ENCODE data around the gene TNFSF12. TPM values are rescaled to one million over a fixed set of nuclear protein-coding genes. Genes with fewer than 3 reads are reported as not detected.

Gene TNFSF12
- polyA plus RNA-seq, 2 of the 4 experiments (the other 2 are of a cell fraction): 9.9 to 11.9 TPM

GRCh38 chr17:7562208-7562605, 13.3 kb downstream of the TNFSF12 start:
- Histone ChIP-seq H3K4me2 (peak overlapping the region; percentile 89), H3K4me3 (peak overlapping the region; percentile 77), H3K9me3 (no peaks in the 10 kb centered on the region), H3K27ac (peak overlapping the region; percentile 90 to 97), H3K4me1 (peaks cover 45% of the 10 kb centered on the region)
- POLR2A ChIA-PET: interaction anchor here (1.2 to 2.8 kb wide), 2 partner anchors 21 to 77 kb away, joined by 5 to 33 read pairs; partner anchors contain the start of genes MPDU1 and POLR2A
- TF ChIP-seq CHD2 (IDR thresholded peaks at IDR 0.05; ENCODE audit: low read length, partially characterized antibody): no peak
- TF ChIP-seq, protein P1, sequence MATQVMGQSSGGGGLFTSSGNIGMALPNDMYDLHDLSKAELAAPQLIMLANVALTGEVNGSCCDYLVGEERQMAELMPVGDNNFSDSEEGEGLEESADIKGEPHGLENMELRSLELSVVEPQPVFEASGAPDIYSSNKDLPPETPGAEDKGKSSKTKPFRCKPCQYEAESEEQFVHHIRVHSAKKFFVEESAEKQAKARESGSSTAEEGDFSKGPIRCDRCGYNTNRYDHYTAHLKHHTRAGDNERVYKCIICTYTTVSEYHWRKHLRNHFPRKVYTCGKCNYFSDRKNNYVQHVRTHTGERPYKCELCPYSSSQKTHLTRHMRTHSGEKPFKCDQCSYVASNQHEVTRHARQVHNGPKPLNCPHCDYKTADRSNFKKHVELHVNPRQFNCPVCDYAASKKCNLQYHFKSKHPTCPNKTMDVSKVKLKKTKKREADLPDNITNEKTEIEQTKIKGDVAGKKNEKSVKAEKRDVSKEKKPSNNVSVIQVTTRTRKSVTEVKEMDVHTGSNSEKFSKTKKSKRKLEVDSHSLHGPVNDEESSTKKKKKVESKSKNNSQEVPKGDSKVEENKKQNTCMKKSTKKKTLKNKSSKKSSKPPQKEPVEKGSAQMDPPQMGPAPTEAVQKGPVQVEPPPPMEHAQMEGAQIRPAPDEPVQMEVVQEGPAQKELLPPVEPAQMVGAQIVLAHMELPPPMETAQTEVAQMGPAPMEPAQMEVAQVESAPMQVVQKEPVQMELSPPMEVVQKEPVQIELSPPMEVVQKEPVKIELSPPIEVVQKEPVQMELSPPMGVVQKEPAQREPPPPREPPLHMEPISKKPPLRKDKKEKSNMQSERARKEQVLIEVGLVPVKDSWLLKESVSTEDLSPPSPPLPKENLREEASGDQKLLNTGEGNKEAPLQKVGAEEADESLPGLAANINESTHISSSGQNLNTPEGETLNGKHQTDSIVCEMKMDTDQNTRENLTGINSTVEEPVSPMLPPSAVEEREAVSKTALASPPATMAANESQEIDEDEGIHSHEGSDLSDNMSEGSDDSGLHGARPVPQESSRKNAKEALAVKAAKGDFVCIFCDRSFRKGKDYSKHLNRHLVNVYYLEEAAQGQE (IDR thresholded peaks at IDR 0.05): no peak
- TF ChIP-seq CBX2 (IDR thresholded peaks at IDR 0.05; ENCODE audit: borderline replicate concordance, low read depth): no peak
- TF ChIP-seq JUNB (IDR thresholded peaks at IDR 0.05): no peak
- TF ChIP-seq BCL3 (IDR thresholded peaks at IDR 0.05): no peak
- peak; percentile 38; the same call in 1 of the 2 replicates for TF ChIP-seq KDM5A (IDR thresholded peaks at IDR 0.05)
- TF ChIP-seq JUN (IDR thresholded peaks at IDR 0.05): no peak
- CTCF ChIA-PET: interaction anchor here (0.6 to 11.3 kb wide), 15 partner anchors 8 to 233 kb away, joined by 4 to 232 read pairs (median 30); partner anchors contain the start of genes FGF11, NEURL4, NLGN2 and TMEM102
- WGBS (ENCODE audit: missing lambda C conversion rate): 2% methylated on average over 25 of the region's 28 CpGs
- no peak for FAIRE-seq
- no peak for DNase-seq (ENCODE audit: low read depth in 1 of 2, low spot score in 1 of 2)
- peak; percentile 0 to 7; a peak in 3 of 6 replicates for ATAC-seq

DNA sequence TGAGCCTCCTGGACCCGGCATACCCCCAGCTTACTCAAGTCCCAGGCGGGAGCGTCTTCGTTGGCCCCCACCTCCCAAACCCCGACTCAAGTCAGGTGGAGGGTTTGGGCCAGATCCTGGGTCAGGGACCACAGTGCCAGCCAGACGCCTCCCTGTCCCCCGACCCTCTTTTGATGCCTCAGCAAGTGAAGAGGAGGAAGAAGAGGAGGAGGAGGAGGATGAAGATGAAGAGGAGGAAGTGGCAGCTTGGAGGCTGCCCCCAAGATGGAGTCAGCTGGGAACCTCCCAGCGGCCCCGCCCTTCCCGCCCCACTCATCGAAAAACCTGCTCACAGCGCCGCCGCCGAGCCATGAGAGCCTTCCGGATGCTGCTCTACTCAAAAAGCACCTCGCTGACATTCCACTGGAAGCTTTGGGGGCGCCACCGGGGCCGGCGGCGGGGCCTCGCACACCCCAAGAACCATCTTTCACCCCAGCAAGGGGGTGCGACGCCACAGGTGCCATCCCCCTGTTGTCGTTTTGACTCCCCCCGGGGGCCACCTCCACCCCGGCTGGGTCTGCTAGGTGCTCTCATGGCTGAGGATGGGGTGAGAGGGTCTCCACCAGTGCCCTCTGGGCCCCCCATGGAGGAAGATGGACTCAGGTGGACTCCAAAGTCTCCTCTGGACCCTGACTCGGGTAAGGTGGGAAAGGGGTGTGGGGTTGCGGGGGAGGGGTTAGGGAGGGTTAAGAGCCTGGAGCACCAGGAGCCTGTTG, 14.4 kb downstream of the TNFSF12 start:
- H3K4me1 ChIP-seq: peaks cover 38% of the 10 kb centered on the region
- H3K4me2 ChIP-seq: peak overlapping the region; percentile 89
- TF ChIP-seq, protein P2, sequence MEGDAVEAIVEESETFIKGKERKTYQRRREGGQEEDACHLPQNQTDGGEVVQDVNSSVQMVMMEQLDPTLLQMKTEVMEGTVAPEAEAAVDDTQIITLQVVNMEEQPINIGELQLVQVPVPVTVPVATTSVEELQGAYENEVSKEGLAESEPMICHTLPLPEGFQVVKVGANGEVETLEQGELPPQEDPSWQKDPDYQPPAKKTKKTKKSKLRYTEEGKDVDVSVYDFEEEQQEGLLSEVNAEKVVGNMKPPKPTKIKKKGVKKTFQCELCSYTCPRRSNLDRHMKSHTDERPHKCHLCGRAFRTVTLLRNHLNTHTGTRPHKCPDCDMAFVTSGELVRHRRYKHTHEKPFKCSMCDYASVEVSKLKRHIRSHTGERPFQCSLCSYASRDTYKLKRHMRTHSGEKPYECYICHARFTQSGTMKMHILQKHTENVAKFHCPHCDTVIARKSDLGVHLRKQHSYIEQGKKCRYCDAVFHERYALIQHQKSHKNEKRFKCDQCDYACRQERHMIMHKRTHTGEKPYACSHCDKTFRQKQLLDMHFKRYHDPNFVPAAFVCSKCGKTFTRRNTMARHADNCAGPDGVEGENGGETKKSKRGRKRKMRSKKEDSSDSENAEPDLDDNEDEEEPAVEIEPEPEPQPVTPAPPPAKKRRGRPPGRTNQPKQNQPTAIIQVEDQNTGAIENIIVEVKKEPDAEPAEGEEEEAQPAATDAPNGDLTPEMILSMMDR (IDR thresholded peaks at IDR 0.05): no peak
- CTCF ChIA-PET: interaction anchor here (0.8 to 4.2 kb wide), 5 partner anchors 13 to 237 kb away, joined by 3 to 30 read pairs (median 4); partner anchors contain the start of genes TMEM95 and TP53
- no peak for FAIRE-seq
- H3K27ac ChIP-seq: peak overlapping the region in 1 of 2 experiments; percentile 97; a peak in 3 of 6 replicates
- ATAC-seq: no peak
- POLR2A ChIA-PET: interaction anchor here (0.6 to 1.1 kb wide), 2 partner anchors 20 to 70 kb away, joined by 3 read pairs; partner anchors contain the start of gene MPDU1
- peak overlapping the region; percentile 77 for H3K4me3 ChIP-seq
- WGBS (ENCODE audit: missing lambda C conversion rate): 88% methylated on average over 28 of the region's 30 CpGs
- no peaks in the 10 kb centered on the region for H3K9me3 ChIP-seq
- DNase-seq (ENCODE audit: low read depth in 1 of 2, low spot score in 1 of 2): no peak

DNA sequence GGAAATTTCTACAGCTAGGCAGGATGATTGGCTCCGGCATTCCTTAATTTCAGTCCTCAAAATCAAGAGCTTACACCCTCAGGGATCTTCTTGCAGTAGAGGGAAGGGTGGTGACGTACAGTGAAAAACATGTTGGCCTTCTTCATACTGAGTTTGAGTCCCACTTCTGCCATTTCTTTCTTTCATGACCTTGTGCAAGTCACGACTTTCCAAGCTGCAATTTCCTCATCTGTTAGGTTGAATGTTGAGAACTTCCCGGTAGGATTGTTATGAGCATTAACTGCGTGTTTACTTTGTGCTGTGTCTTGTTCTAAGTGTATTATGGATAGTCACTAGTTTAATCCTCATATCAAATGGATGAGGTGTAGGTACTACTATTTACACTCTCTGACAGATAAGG, 20.7 kb downstream of the TNFSF12 start:
- CTCF ChIA-PET: interaction anchor here (0.7 to 4.3 kb wide), 7 partner anchors 9 to 223 kb away, joined by 3 to 48 read pairs (median 4); partner anchors contain the start of genes DNAH2 and SENP3
- Histone ChIP-seq H3K9me3 (no peaks in the 10 kb centered on the region), H3K4me2 (no peak overlapping the region), H3K27ac (no peak overlapping the region), H3K4me3 (no peak overlapping the region), H3K4me1 (peaks cover 8% of the 10 kb centered on the region)
- POLR2A ChIA-PET: interaction anchor here (0.9 to 2.5 kb wide), 4 partner anchors 8 to 118 kb away, joined by 3 to 10 read pairs (median 5); partner anchors contain the start of genes CD68, POLR2A and TP53
- peak; percentile 63 for FAIRE-seq
- ATAC-seq: no peak
- WGBS (ENCODE audit: missing lambda C conversion rate): 92% methylated on average over 5 of the region's 5 CpGs
- TF ChIP-seq TP53 (CRISPR knock-in tag; IDR thresholded peaks at IDR 0.05) (no peak), RCOR1 (IDR thresholded peaks at IDR 0.05; ENCODE audit: low read depth, low read length) (no peak)
- TF ChIP-seq, protein P3, sequence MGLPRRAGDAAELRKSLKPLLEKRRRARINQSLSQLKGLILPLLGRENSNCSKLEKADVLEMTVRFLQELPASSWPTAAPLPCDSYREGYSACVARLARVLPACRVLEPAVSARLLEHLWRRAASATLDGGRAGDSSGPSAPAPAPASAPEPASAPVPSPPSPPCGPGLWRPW (IDR thresholded peaks at IDR 0.05): no peak
- DNase-seq (ENCODE audit: low read depth in 1 of 2, low spot score in 1 of 2): no peak

Data from A549 (cell line).